GM23338 (cell line): Measurements from ENCODE around the gene CAPN14. TPM values are rescaled to one million over a fixed set of nuclear protein-coding genes. Genes with fewer than 3 reads are reported as not detected.

Experiments used
- ATAC-seq: fragments of 200-7000 bp; cut with Tn5 transposase; 3 replicates; pipeline ENCODE4 v1.9.1; 2020
- DNase-seq: peaks from one replicate; pipeline ENCODE4 v3.0.0-alpha.2; 2015; ENCODE audit warnings: low spot score
- H2AFZ ChIP-seq: fragments of 200-600 bp; sonication (generic); 2 replicates; pipeline ENCODE4 v1.8.0; 2016; ENCODE audit warnings: antibody characterized with exemption, mild to moderate bottlenecking, moderate library complexity
- H3F3A ChIP-seq: fragments of 200-600 bp; sonication (generic); replicated peaks from 2 replicates; pipeline ENCODE4 v1.8.0; 2017; ENCODE audit warnings: antibody characterized with exemption, mixed run types, low read depth
- H3K27ac ChIP-seq: fragments of 200-600 bp; sonication (generic); 2 replicates; pipeline ENCODE4 v1.6.1; 2016; ENCODE audit warnings: low read depth
- H3K27me3 ChIP-seq: fragments of 200-600 bp; sonication (generic); 2 replicates; pipeline ENCODE4 v1.8.0; 2016; ENCODE audit warnings: mild to moderate bottlenecking, mixed run types, moderate library complexity; ENCODE audit not compliant: insufficient read depth
- H3K36me3 ChIP-seq: fragments of 200-600 bp; sonication (generic); 2 replicates; pipeline ENCODE4 v1.8.0; 2016; ENCODE audit warnings: mild to moderate bottlenecking; ENCODE audit not compliant: insufficient read depth
- H3K4me1 ChIP-seq: fragments of 200-600 bp; sonication (generic); 2 replicates; pipeline ENCODE4 v1.8.0; 2016; ENCODE audit warnings: mild to moderate bottlenecking, moderate library complexity; ENCODE audit not compliant: insufficient read depth
- H3K4me2 ChIP-seq: fragments of 200-600 bp; sonication (generic); 2 replicates; pipeline ENCODE4 v1.7.1; 2017; ENCODE audit warnings: mixed run types
- H3K4me3 ChIP-seq: fragments of 200-600 bp; sonication (generic); 2 replicates; pipeline ENCODE4 v1.6.1; 2016; ENCODE audit warnings: mixed run types
- H3K79me2 ChIP-seq: fragments of 200-600 bp; sonication (generic); replicated peaks from 2 replicates; pipeline ENCODE4 v1.8.0; 2017; ENCODE audit warnings: mild to moderate bottlenecking; ENCODE audit not compliant: insufficient read depth
- H3K9me2 ChIP-seq: fragments of 200-600 bp; sonication (generic); 2 replicates; pipeline ENCODE4 v1.8.0; 2017; ENCODE audit not compliant: insufficient read depth
- H4K20me1 ChIP-seq: fragments of 200-600 bp; sonication (generic); replicated peaks from 2 replicates; pipeline ENCODE4 v1.8.0; 2017; ENCODE audit warnings: mild to moderate bottlenecking; ENCODE audit not compliant: insufficient read depth
- H3K27ac Mint-ChIP-seq: 2 replicates; pipeline ENCODE4 v1.8.0; 2020; ENCODE audit warnings: inconsistent platforms, mild to moderate bottlenecking, moderate library complexity, mixed read lengths
- H3K27me3 Mint-ChIP-seq: 3 replicates; pipeline ENCODE4 v1.8.0; 2022; ENCODE audit warnings: low read depth, mild to moderate bottlenecking, moderate library complexity, mixed read lengths, inconsistent platforms; ENCODE audit not compliant: insufficient read depth, poor library complexity
- H3K36me3 Mint-ChIP-seq: 3 replicates; pipeline ENCODE4 v1.8.0; 2021; ENCODE audit warnings: low read depth, mild to moderate bottlenecking, inconsistent platforms, moderate library complexity, mixed read lengths
- H3K4me1 Mint-ChIP-seq: 3 replicates; pipeline ENCODE4 v1.8.0; 2020; ENCODE audit warnings: mild to moderate bottlenecking, inconsistent platforms, mixed read lengths
- H3K4me3 Mint-ChIP-seq: 3 replicates; pipeline ENCODE4 v1.8.0; 2021; ENCODE audit warnings: moderate library complexity, mild to moderate bottlenecking, inconsistent platforms, mixed read lengths
- H3K9me3 Mint-ChIP-seq: 3 replicates; pipeline ENCODE4 v1.8.0; 2020; ENCODE audit warnings: moderate library complexity, mild to moderate bottlenecking, inconsistent platforms, mixed read lengths
- CTCF ChIP-seq, 2 experiments: fragments of 200-600 bp in 1 of 2; sonication (generic) in 1 of 2; conservative IDR thresholded peaks; 2 replicates each; pipeline versions ENCODE4 v1.5.1 to v1.6.1; 2016 to 2017; ENCODE audit warnings: antibody characterized with exemption in 2 of 2, low read depth in 2 of 2, mild to moderate bottlenecking in 2 of 2, moderate library complexity in 1 of 2
- NANOG ChIP-seq: IDR thresholded peaks from 2 replicates; pipeline ENCODE4 v1.6.1; 2016; ENCODE audit warnings: antibody characterized with exemption, borderline replicate concordance
- POLR2AphosphoS5 ChIP-seq: IDR thresholded peaks from 2 replicates; pipeline ENCODE4 v1.6.1; 2016; ENCODE audit warnings: antibody characterized with exemption, low read depth
- ZNF114 ChIP-seq: fragments of 250-450 bp; sonication (Bioruptor Pico); IDR thresholded peaks from 2 replicates; pipeline ENCODE4 v1.5.0; 2020; ENCODE audit warnings: mild to moderate bottlenecking, moderate library complexity
- polyA plus RNA-seq: library from polyadenylated mRNA; unstranded; fragments of >200 nt; fragmentation: Nextera tagmentation; extraction: Ambion mirVana; gene quantifications from 2 replicates; pipeline ENCODE4 v1.2.1, GENCODE V29; 2016
- total RNA-seq: library from RNA; depleted of rRNA; stranded (reverse); fragments of >200 nt; shearing (Covaris generic); gene quantifications from 2 replicates; pipeline ENCODE4 v1.2.3, GENCODE V29; 2014
- TF ChIP-seq, protein P1 (sequence below): fragments of 250-450 bp; sonication (Bioruptor Pico); IDR thresholded peaks from 2 replicates; pipeline ENCODE4 v1.5.0; 2020; ENCODE audit warnings: mild to moderate bottlenecking, moderate library complexity

CAPN14 gene
- total and polyA plus RNA-seq, 2 experiments from 2014 or later, result 0.15 TPM; not detected in 1

DNA sequence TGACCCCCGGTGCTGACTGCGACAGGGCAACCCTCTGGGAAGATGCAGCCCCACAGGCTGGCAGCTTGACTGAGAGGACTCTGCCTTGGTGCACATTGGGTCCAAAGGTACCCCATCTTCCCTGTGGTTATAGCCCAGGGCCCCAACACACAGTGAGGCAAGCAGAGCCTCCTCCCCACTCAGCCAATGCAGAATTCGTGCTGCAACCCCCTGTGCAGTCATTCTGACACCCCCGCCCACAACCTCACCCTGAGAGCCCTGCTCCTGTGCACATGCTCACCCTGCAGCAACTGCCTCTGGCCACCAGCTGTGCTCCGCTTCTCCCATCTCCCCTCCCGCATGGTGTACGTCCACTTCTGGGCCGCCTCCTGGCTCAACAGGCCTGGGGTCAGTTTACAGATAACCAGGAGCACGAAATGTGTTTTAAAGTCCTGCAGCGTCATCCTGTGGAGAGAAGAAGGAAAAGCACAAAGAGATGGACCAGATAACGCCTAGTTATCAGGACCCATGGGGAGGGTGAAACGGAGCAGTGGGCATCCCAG is 24.4 kb downstream of the CAPN14 start:
- H3K27me3 ChIP-seq, result no peaks in the 10 kb centered on the region
- TF ChIP-seq NANOG (no peak), ZNF114 (CRISPR knock-in tag) (no peak), POLR2AphosphoS5 (no peak), CTCF (conservative IDR thresholded peaks at IDR 0.05; ENCODE audit: low read depth in 2 of 2) (peak; percentile 51 to 75)
- TF ChIP-seq, protein P1, sequence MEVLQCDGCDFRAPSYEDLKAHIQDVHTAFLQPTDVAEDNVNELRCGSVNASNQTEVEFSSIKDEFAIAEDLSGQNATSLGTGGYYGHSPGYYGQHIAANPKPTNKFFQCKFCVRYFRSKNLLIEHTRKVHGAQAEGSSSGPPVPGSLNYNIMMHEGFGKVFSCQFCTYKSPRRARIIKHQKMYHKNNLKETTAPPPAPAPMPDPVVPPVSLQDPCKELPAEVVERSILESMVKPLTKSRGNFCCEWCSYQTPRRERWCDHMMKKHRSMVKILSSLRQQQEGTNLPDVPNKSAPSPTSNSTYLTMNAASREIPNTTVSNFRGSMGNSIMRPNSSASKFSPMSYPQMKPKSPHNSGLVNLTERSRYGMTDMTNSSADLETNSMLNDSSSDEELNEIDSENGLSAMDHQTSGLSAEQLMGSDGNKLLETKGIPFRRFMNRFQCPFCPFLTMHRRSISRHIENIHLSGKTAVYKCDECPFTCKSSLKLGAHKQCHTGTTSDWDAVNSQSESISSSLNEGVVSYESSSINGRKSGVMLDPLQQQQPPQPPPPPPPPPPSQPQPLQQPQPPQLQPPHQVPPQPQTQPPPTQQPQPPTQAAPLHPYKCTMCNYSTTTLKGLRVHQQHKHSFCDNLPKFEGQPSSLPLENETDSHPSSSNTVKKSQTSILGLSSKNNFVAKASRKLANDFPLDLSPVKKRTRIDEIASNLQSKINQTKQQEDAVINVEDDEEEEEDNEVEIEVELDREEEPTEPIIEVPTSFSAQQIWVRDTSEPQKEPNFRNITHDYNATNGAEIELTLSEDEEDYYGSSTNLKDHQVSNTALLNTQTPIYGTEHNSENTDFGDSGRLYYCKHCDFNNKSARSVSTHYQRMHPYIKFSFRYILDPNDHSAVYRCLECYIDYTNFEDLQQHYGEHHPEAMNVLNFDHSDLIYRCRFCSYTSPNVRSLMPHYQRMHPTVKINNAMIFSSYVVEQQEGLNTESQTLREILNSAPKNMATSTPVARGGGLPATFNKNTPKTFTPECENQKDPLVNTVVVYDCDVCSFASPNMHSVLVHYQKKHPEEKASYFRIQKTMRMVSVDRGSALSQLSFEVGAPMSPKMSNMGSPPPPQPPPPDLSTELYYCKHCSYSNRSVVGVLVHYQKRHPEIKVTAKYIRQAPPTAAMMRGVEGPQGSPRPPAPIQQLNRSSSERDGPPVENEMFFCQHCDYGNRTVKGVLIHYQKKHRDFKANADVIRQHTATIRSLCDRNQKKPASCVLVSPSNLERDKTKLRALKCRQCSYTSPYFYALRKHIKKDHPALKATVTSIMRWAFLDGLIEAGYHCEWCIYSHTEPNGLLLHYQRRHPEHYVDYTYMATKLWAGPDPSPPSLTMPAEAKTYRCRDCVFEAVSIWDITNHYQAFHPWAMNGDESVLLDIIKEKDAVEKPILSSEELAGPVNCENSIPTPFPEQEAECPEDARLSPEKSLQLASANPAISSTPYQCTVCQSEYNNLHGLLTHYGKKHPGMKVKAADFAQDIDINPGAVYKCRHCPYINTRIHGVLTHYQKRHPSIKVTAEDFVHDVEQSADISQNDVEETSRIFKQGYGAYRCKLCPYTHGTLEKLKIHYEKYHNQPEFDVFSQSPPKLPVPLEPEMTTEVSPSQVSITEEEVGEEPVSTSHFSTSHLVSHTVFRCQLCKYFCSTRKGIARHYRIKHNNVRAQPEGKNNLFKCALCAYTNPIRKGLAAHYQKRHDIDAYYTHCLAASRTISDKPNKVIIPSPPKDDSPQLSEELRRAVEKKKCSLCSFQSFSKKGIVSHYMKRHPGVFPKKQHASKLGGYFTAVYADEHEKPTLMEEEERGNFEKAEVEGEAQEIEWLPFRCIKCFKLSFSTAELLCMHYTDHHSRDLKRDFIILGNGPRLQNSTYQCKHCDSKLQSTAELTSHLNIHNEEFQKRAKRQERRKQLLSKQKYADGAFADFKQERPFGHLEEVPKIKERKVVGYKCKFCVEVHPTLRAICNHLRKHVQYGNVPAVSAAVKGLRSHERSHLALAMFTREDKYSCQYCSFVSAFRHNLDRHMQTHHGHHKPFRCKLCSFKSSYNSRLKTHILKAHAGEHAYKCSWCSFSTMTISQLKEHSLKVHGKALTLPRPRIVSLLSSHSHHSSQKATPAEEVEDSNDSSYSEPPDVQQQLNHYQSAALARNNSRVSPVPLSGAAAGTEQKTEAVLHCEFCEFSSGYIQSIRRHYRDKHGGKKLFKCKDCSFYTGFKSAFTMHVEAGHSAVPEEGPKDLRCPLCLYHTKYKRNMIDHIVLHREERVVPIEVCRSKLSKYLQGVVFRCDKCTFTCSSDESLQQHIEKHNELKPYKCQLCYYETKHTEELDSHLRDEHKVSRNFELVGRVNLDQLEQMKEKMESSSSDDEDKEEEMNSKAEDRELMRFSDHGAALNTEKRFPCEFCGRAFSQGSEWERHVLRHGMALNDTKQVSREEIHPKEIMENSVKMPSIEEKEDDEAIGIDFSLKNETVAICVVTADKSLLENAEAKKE, result no peak
- H3K27ac Mint-ChIP-seq, result no peak overlapping the region; the same call in 1 of the 2 replicates
- no peaks in the 10 kb centered on the region for H3F3A ChIP-seq
- H3K27ac ChIP-seq, result no peak overlapping the region
- no peak overlapping the region for H3K4me3 Mint-ChIP-seq
- H3K36me3 Mint-ChIP-seq, result no peaks in the 10 kb centered on the region
- peaks cover 4% of the 10 kb centered on the region; the same call in 1 of the 2 replicates for H3K9me2 ChIP-seq
- H3K4me2 ChIP-seq, result no peak overlapping the region
- H3K4me3 ChIP-seq, result no peak overlapping the region
- H2AFZ ChIP-seq, result peak overlapping the region; percentile 80
- H3K36me3 ChIP-seq, result no peaks in the 10 kb centered on the region
- H3K9me3 Mint-ChIP-seq, result no peaks in the 10 kb centered on the region
- H3K4me1 ChIP-seq, result no peaks in the 10 kb centered on the region
- H3K27me3 Mint-ChIP-seq, result peaks cover 6% of the 10 kb centered on the region
- H3K79me2 ChIP-seq, result no peaks in the 10 kb centered on the region
- ATAC-seq (peak; percentile 81), DNase-seq (peak; percentile 70)
- H3K4me1 Mint-ChIP-seq, result peaks cover 6% of the 10 kb centered on the region; the same call in 2 of the 3 replicates
- H4K20me1 ChIP-seq, result no peaks in the 10 kb centered on the region
